Stimulated activated CD4-positive, alpha-beta T cell treated with anti-CD3 and anti-CD28 coated beads, Interleukin-4, amount 100 ng/mL, for 48 hours (primary cell): ENCODE measurements around the gene FARSB.
"Not testable (repeated sequence)": the region's sequence is repeated elsewhere in the genome, so short reads cannot be mapped to it uniquely, and the experiment has no call there.

Source experiments
- DNase-seq, 2 donors: peaks; one replicate each; pipeline ENCODE4 v3.0.0-alpha.2; 2020; ENCODE audit warnings: low read depth in 2 of 2

Gene FARSB

DNA sequence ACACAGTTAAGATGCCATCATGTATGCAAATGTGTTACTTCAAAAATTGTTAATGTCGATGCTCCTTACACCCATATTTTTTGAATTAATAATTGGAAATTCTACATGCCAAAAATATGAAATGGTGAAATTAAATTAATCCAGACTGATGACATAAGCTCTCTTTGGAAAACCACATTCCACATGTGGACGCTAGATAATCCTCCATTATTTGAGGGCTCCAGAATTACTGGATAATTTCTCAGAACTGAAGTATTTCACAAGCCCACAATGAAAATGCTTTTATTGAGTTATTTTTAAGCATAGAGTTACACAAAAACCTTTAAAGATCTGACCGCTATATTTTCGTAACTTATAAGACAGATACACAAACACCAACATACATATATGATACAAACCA is 47.8 kb downstream of the FARSB start:
- no peak for DNase-seq

DNA sequence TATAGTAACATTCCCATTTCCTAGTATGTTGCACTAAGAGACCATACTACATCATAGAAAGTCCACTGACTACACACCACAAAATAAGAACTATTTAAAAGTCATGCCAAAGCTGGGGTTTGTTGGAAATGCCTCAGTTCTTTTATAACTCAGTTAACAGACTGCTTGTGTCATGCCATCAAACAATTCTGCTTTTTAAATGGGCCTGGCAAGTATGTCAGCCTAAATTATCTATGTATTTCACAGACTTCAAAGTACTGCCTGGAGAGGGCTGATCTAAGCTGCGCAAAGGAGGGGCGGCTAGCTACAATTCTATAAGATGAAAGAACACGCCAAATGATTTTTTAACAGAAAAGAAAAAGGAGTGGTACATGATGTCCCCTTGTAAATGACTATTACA is 49.6 kb downstream of the FARSB start:
- no peak for DNase-seq

DNA sequence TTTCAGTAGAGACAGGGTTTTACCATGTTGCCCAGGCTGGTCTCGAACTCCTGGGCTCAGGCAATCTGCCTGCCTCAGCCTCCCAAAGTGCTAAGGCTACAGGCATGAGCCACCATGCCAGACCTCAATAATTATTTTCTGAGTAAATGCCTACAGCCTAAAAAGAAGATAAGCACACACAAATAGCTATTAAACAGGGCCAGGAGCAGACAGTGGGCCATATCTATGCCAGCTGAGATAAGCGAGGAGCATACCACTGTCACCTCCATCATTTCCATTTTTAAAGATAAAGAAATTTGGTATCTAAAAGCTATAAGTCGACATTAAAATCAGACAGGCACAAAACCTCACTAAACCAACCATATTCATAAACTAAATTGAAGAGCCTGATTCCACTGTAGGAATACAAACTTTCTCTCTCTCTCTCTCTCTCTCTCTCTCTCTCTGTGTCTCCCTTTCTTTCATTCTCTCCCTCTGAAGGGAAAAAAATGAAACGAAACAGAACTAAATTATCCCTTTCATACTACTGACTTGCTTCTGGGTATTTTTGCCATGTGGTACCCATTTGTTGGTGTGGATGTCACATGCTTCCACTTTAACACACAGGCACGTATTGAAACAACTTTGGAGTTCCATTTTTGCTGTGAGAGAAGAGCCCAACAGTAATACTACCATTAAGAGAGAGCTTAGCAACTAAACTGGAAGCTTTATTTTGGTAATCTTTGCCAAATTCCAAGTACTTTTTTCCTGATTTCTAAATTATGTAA is 51.0 kb downstream of the FARSB start:
- DNase-seq: no peak

DNA sequence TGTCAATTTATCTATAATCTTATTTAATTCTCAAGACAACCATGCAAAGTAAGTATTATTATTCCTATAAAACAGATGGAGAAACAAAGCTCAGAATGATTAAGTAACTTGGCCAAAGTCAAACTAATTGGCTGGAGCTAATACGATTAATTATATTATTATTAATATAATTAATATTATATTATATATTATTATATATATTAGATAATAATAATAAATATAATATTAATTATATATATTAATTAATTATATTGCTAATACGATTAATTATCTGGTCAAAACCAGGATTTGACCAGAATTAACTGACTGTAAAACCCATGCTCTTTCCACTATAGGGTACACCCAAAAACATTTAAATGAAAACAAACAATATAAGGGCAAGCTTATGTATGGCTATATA is 52.4 kb downstream of the FARSB start:
- no peak for DNase-seq

DNA sequence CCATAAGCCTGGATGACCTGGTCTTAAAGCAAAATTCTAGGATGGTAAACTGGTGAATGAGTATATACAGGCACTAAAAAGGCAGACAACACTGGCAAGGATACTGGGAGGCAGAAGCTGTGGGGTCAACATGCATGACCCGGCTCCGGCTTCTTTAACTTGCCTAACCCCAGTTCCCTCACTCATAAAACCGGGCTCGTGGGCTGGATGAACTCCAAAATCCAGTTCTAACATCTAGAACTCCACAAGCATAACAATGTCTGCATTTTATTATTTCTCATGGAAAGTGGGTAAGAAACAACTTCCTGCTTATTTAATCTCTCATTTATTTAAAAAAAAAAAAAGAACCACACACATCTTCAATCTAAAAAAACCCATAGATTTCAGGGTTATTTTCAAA is 57.3 kb downstream of the FARSB start:
- DNase-seq: no peak

DNA sequence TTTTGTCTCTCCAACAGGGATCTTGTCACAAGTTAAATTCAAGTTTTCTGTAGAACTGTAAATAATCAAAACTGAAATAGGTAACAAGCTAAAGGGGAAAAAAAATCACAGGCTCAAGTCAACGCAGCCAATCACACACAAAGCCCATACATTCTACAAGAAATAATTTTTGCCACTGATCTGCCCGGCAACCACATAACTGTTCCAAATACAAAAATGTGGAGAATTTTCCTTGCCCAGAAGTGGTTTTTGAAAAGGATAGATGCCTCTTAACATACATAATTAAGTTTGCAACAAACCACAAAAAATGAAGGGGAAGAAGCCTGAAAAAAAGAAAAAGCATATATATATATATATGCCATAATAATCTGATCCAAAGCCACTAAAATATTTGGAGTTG is 60.3 kb downstream of the FARSB start:
- DNase-seq: no peak

DNA sequence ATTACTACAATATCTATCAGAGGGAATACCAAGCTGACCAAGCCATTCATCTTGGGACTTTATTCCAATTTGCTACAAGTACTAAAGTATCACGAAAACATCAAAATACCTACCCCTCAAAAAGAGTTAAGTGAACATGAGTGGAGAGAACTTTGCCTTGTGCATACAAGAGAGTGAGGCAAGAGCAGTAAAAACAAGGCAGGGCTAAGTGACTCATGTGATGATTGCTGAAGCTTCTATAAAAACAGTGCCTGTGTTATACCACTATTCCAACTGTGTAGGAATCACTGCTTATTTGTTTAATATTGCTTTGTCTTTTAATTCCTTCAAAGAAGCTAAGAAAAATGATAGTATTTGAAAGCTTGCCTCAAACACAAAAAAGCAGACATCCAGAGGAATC is 61.2 kb downstream of the FARSB start:
- no peak for DNase-seq

DNA sequence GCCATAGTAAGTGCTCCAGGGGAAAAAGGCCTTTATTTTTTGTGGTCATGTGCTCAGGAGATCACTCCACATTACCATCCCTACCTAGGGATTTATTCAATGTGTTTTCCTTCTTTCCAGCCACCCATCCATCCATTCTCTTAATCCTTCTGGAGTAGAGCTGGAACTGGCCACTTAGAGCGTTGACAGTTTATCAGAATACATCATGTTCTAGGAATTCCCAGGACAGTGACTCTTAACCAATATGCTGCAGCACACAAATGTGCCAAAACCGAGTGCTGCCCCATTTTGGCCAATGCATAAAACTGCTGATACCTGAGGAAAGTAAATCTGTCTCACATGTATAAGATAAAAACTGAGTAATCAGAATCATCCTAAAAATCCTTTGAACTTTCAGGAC is 63.7 kb downstream of the FARSB start:
- no peak for DNase-seq

DNA sequence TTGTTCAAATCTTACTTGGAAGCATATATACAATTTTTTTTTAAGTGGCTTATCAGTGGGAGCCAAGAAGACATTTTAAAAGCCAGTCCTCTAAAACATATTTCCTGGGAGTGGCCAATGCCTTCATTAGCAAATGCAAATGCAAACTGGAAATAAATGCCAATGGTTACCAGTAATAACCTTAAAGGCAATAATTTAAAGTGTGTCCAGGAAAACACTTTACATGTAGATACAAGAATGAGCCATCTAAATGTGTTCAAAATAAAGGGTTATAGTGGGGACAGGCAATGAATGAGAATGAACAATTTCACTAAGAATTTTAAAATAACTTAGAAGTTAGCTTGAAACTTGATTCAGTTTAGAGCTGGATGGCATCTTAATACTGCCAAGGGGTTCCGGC is 64.2 kb downstream of the FARSB start:
- no peak for DNase-seq

DNA sequence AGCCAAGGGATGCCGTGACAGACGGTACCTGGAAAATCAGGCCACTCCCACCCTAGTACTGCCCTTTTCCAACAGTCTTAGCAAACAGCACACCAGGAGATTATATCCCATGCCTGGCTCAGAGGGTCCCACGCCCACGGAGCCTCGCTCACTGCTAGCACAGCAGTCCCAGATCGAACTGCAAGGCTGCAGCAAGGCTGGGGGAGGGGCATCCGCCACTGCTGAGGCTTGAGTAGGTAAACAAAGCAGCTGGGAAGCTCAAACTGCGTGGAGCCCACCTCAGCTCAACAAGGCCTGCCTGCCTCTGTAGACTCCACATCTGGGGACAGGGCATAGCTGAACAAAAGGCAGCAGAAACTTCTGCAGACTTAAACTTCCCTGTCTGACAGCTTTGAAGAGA is 71.3 kb downstream of the FARSB start:
- not testable (repeated sequence) for DNase-seq

DNA sequence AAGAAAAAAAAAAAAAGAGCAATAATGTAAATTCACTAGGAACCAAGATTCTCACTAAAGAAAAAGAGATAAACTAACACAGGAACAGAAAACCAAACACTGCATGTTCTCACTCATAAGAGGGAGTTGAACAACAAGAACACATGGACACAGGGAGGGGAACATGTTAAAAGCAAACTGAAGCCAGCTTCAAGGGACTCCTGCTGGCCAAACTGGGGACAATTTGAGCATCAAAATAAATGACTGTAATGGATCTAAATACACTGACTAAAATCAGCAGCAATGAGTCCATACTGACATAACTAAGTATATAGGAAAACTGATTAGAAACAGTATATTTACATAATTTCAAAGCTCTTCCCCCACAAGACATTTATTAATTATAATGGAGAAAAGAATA is 73.0 kb downstream of the FARSB start:
- DNase-seq: no peak

DNA sequence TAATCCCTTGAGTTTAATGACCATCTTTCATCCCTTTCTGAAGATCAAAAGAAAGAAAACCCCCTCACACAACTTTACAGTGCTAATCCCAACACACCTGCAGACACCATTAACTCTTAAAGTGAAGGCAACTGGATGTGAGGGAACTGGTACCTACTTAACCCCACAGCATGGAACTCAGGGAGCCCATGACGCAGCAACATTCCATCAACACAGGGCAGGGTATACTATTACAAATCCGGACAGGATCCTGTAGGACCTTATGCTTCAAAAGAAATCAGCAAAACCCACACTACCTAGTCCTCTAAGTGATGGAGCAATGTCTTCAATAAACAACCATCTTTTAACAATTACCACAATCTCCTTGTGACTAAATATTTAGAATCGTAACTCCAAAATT is 78.6 kb downstream of the FARSB start:
- DNase-seq: no peak

DNA sequence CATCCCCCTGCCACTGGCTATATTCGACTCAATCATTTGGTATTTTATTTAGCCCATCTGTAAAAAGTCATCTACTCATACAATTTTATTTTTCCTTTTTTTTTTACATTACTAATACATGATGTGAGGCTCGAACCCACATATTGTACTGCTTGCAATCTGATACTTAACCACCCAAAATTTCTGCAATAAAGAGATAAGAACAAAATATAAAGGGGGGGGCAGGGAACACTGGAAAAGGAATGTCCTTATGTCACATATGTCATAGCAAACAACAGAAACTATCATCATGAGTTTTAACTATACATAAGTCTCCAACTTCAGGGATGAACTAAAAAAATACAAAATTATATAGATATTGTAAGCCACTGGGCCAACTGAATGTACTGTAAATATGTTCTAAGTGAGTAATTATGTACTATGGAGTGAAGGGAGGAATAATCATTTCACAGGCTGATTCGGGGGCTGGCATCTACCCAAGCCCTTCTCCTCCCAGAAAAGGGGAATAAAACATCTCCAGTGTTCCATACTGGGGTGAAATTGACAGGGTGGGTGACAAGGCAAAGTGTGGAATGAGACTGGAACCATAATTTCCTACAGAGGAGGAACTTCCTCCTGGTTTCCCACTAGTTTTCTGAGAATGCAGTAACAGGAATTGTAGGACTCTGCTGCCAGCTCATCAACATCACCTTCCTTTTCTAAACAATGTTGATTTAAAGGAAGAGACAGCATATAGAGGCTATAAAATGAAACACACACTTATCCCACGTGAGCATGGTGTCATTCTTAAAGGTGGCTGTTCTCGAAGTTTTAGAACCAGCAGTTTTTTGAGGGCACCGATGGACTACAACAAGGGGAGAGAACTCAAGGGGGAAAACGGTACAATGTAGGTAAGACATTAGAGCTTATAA is 79.5 kb downstream of the FARSB start:
- no peak for DNase-seq

DNA sequence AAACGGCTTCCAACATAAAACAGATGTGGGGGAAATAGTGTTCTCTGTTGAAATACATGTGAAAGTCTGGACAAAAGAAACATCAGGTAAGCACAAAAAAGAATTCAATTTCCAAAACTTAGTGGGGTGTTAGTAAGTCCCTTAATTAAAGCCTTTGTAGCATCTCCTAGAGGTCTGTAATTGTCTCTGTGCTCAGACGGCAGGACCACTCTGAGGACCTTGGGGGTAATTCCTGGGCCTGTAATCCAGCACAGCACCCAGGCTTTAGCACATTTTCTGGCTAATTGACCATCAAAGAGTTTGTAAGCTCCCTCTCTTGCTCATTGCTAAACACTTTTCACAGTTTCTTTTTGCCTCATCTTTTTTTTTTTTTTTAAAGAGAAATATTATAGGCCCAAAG is 80.3 kb downstream of the FARSB start:
- no peak for DNase-seq

DNA sequence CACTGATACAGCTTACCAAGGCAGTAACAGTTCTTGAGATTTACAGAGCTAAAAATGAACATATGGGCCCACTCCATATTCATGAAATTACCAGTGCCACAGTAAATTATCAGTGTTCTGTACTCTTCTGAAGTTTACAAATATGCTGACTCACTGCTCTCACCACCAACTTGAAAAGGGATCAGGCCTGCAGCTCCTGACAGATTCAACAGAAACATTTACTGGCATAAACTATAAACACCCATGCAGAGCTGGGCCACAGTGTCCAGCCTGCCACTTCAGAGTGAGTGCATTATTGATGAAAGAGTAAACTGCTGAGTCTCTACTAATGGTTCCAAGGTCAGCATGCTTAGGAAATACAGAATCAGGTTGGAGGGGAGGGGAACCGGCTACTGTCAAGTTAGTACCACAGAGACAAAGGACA is 83.1 kb downstream of the FARSB start:
- no peak for DNase-seq

DNA sequence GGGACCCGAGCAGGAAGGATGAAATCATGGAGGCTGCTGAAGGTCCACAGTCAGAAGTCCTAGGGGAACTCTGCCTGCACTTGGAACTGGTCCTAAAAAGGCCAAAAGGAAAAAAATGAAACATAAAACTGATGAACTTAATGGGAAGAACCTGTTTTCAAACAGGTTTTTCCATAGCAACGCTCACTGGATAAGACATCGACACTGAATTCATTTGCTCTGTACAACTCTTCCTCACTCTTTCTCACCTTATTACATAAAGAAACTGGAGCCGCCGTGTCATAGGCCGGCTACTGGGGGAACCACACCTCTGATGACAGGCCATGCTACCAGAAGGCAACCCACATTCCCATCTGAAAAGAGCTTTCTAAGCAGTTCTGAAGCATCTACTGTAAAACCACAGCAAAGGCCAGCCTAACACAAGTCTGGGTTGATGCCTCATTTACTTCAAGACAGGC is 83.6 kb downstream of the FARSB start:
- no peak for DNase-seq

DNA sequence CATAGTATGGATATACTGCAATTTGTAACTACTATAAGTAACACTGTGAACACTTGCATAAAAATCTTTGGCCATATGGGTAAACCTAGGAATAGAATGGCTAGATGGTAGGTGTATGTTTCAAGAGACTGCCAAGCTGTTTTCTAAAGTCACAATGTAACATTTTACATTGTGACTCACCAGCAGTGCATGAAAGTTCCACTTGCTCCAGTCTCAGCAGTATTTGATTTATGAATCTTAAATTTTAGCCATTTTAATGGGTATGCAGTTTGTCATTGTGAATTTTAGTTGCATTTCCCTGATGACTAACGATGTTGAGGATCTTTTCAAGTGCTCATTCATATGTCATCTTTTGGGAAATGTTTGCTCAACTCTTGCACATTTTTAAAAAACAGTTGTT is 86.1 kb downstream of the FARSB start:
- DNase-seq: no peak

DNA sequence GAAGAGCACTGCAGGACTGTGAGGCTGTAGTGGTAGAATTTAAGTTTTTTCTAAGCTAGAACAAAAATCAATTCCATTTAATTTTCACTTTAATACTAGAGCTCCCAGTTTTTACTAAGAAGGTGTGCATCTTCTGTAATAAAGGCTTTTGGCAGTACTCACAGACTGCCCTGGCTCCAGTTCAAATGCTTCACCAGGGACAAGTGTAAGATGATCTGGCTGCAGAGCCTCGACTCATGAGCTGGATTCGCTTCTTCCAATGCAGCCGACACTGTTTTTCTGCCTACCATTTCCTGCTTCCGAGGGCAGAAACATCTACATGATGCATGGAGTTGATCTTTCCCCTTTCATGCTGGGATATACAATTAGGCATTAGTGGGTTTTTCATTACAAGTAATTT is 87.0 kb downstream of the FARSB start:
- DNase-seq: no peak

DNA sequence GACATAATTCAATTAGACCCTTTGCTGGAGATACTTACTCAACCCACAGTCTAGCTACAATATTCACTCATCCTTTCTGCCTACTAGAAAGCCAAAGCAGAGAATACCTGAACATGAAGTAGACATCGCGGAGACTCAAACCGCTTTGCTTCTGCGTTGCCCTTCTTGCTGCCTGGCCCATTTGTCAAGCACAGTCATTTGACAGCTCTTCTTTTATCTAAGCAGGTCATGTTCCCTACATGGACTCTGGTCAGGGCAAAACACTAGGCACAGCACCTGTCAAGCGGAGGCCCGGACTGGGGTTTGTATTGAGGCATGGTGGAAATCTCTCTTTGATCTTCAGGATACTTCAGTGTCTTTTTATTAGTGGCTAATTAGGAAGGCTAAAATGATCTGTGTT is 89.7 kb downstream of the FARSB start:
- no peak for DNase-seq

DNA sequence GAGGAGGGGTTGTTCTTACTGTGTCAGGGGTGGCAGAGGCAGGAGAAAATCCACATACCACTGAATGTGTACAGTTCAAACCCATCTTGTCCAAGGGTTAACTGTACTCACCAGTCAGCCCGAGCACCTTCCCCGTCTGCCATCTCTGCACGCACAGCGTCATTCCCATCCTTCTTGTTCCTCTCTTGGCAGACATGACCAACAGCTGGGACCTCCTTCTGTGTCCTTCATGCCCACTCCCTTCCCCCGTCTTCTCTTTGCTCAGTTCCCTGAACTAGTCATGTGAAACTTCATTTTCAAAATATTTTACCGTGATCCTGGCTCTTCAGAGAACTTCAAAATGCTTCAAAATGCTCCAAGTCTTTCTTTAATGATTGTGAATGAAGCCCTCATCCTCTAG is 92.0 kb downstream of the FARSB start:
- no peak for DNase-seq

DNA sequence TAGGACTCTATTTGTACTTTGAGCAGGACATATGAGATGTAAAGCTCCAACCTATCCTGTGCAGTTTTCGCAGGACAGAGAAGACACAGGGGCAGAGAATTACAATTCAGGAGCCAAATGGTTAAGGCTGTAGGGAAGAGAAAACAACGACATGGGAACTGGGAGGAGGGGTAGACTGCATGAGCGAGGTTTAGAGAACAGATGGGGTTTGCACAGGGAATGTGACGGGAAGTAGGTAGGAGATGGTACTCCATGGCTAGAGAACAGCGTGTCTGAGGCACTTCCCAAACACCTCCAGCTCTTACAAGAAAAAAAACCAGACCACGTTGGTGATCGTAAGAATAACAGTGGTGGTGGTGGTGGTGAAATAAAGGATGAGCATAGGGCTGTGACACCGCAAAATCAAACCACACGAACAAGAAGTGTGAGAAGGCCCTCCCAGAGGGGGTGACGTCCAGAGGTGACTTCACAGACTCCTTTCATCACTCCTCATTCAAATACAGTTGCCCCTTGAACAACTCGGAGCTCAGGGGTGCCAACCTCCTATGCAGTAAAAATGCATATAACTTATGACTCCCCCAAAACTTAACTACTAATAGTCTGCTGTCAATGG is 92.7 kb downstream of the FARSB start:
- DNase-seq: no peak

DNA sequence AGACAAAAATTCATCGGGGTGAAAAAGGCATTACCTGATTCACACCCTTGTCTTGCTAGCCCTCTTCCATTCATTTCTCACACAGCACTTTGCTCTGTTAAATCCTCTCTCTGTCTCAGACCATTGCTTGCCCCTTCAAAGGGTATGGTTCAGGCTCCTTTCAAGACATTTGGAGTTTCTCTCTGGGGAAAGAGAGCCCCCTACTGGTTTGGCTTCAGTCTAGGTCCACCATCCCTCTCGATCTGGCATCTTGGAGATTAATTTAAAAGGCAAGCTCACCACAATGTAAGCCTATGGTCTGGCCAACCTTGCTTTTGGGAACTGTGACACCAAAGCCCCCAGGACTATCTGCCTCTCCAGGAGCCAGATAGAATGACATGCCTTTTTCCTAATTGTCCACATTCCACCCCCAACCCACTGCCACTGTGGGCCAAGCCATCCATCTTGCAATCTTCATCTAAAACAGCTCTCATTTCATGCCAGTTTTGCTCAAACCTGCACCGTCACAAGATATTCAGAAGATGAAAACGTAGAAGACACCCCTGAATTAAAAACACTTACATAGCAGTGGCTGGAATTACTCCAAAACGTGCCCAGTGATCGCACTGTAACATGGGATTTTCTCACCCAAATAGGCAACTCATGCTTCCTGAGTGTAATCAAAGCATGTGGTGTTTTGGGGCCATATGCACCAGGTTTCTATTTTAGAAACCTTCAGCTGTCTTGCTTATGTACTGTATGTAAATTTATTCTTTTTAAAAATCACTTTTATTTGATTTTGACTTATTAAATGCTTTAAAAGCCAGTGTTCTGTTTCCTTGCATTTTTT is 93.9 kb downstream of the FARSB start:
- peak in 1 of 2 donors; percentile 8 for DNase-seq
